Lower lobe of right lung (tissue), 2 donors: ENCODE results near the gene TBCE. TPM values are rescaled to one million over a fixed set of nuclear protein-coding genes. Genes with fewer than 3 reads are reported as not detected.

Experiments used
- ATAC-seq, 2 donors: fragments of 200-7000 bp; cut with Tn5 transposase; one replicate each; pipeline ENCODE4 v1.9.1; 2020 to 2022; ENCODE audit warnings: mild to moderate bottlenecking in 2 of 2, moderate library complexity in 2 of 2
- DNase-seq: peaks from one replicate; pipeline ENCODE4 v3.0.0-alpha.2; 2020
- H3K27ac ChIP-seq: fragments of 200-600 bp; one replicate; pipeline ENCODE4 v1.8.0; 2022
- H3K27me3 ChIP-seq: fragments of 200-600 bp; one replicate; pipeline ENCODE4 v1.8.0; 2022; ENCODE audit warnings: low read depth
- H3K36me3 ChIP-seq: fragments of 200-600 bp; one replicate; pipeline ENCODE4 v1.8.0; 2022; ENCODE audit warnings: mild to moderate bottlenecking
- H3K4me1 ChIP-seq: fragments of 200-600 bp; one replicate; pipeline ENCODE4 v1.8.0; 2022
- H3K4me3 ChIP-seq: fragments of 200-600 bp; one replicate; pipeline ENCODE4 v1.8.0; 2022; ENCODE audit warnings: mild to moderate bottlenecking
- H3K9me3 ChIP-seq: fragments of 200-600 bp; one replicate; pipeline ENCODE4 v1.8.0; 2022
- intact Hi-C: fragments of 100-400 bp; cut with DNase I; formaldehyde crosslinking; loops from one replicate; pipeline ENCODE4 v1.11.0; 2022
- total RNA-seq: library from RNA; stranded (reverse); fragmentation: NEBNext Ultra II Directional; extraction: Animal tissue kit (Norgen Biotek cat#: 25700); gene quantifications from one replicate; pipeline ENCODE4 v1.2.1, GENCODE V29; 2021
- TF ChIP-seq, protein P1 (sequence below): fragments of 200-600 bp; IDR thresholded peaks from one replicate; pipeline ENCODE4 v1.8.0; 2022; ENCODE audit warnings: antibody characterized with exemption, mild to moderate bottlenecking
- donor health status: DM: no; HTN: yes; CAD: no; lungs with severe emphysema.

TBCE gene
- total RNA-seq, 1 donor from 2014 or later, result 25.3 TPM

GRCh38 chr1:235430991-235431390, 63.8 kb downstream of the TBCE start:
- no peaks in the 10 kb centered on the region for H3K4me1 ChIP-seq
- DNase-seq (no peak), ATAC-seq (no peak)
- intact Hi-C loops, result no loop called here
- H3K9me3 ChIP-seq, result no peaks in the 10 kb centered on the region
- H3K4me3 ChIP-seq, result no peak overlapping the region
- TF ChIP-seq, protein P1, sequence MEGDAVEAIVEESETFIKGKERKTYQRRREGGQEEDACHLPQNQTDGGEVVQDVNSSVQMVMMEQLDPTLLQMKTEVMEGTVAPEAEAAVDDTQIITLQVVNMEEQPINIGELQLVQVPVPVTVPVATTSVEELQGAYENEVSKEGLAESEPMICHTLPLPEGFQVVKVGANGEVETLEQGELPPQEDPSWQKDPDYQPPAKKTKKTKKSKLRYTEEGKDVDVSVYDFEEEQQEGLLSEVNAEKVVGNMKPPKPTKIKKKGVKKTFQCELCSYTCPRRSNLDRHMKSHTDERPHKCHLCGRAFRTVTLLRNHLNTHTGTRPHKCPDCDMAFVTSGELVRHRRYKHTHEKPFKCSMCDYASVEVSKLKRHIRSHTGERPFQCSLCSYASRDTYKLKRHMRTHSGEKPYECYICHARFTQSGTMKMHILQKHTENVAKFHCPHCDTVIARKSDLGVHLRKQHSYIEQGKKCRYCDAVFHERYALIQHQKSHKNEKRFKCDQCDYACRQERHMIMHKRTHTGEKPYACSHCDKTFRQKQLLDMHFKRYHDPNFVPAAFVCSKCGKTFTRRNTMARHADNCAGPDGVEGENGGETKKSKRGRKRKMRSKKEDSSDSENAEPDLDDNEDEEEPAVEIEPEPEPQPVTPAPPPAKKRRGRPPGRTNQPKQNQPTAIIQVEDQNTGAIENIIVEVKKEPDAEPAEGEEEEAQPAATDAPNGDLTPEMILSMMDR, result no peak
- H3K36me3 ChIP-seq, result peaks cover 43% of the 10 kb centered on the region
- H3K27ac ChIP-seq, result no peak overlapping the region
- no peaks in the 10 kb centered on the region for H3K27me3 ChIP-seq

DNA sequence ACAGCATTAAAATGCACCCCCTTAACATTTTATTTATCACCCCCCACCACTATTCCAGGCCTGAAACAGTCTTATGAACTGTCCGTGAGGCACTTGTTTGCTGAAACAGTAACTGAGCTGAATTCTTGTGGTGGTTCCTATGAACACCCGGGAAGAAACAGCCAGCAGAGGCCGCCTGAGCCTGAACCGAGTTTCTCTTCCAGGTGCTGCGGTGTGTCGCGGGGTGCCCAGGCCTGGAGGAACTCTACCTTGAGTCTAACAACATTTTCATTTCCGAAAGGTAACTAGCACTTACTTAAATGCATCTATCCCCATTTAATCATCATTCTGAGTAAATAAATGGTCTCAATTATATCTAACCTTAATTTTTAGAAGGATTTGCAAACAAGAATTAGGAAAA, 66.8 kb downstream of the TBCE start:
- Histone ChIP-seq H3K4me3 (no peak overlapping the region), H3K27me3 (no peaks in the 10 kb centered on the region), H3K27ac (no peak overlapping the region), H3K9me3 (no peaks in the 10 kb centered on the region), H3K4me1 (no peaks in the 10 kb centered on the region), H3K36me3 (peaks cover 73% of the 10 kb centered on the region)
- ATAC-seq (no peak), DNase-seq (no peak)
- TF ChIP-seq, protein P1, result no peak
- intact Hi-C loops, result no loop called here

DNA sequence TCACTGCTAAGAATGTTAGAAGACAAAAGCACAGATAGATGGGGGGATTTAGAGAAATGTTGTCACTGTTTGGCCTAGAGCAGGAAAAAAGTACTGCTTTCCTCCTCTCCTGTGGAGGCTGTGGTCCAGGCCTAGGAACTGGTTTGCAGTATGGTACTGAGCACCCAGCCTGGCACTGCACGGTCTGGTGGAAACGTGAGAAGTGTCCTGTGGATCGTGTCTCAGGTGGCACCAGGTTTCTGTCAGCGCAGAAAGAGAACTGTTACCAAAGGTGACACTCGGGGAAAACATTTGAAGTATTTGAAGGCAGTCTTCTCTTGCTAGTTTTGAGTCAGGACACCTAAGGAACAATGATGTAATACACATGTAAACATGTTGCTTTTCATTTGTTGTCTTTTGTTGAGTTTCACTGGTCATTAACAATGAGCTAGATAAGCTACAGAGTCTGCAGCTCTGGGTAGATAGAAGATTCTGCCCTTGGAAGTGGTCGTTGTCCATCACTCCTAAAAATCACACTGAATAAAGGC, 74.0 kb downstream of the TBCE start:
- no peak for DNase-seq
- Histone ChIP-seq H3K27me3 (no peaks in the 10 kb centered on the region), H3K4me1 (no peaks in the 10 kb centered on the region), H3K9me3 (no peaks in the 10 kb centered on the region), H3K27ac (no peak overlapping the region), H3K4me3 (no peak overlapping the region), H3K36me3 (peaks cover 96% of the 10 kb centered on the region)
- TF ChIP-seq, protein P1, result no peak
- intact Hi-C loops, result no loop called here
- no peak for ATAC-seq

- TF ChIP-seq, protein P1, result no peak
- H3K36me3 ChIP-seq, result peaks cover 96% of the 10 kb centered on the region
- ATAC-seq, result no peak
- intact Hi-C loops, result no loop called here
- H3K4me1 ChIP-seq, result no peaks in the 10 kb centered on the region
- H3K4me3 ChIP-seq, result no peak overlapping the region
- no peaks in the 10 kb centered on the region for H3K9me3 ChIP-seq
- no peak overlapping the region for H3K27ac ChIP-seq
- H3K27me3 ChIP-seq, result no peaks in the 10 kb centered on the region
- DNase-seq, result no peak
These were observed 75.7 kb downstream of the TBCE start for GRCh38 chr1:235442788-235443429.

GRCh38 chr1:235448616-235449015, 81.4 kb downstream of the TBCE start:
- H3K36me3 ChIP-seq, result peaks cover 87% of the 10 kb centered on the region
- TF ChIP-seq, protein P1, result no peak
- intact Hi-C loops, result no loop called here
- no peak overlapping the region for H3K27ac ChIP-seq
- no peaks in the 10 kb centered on the region for H3K4me1 ChIP-seq
- H3K27me3 ChIP-seq, result no peaks in the 10 kb centered on the region
- ATAC-seq (no peak), DNase-seq (no peak)
- H3K4me3 ChIP-seq, result no peak overlapping the region
- H3K9me3 ChIP-seq, result no peaks in the 10 kb centered on the region
